NCI-H2227 (cell line): ENCODE data around the gene PCMT1.
"Not testable (repeated sequence)": the region's sequence is repeated elsewhere in the genome, so short reads cannot be mapped to it uniquely, and the experiment has no call there.

Experiments
- DNase-seq: peaks from one replicate; lab custom pipeline; 2025; ENCODE audit not compliant: unreplicated experiment; lab: John Stamatoyannopoulos, UW

Gene PCMT1

DNA sequence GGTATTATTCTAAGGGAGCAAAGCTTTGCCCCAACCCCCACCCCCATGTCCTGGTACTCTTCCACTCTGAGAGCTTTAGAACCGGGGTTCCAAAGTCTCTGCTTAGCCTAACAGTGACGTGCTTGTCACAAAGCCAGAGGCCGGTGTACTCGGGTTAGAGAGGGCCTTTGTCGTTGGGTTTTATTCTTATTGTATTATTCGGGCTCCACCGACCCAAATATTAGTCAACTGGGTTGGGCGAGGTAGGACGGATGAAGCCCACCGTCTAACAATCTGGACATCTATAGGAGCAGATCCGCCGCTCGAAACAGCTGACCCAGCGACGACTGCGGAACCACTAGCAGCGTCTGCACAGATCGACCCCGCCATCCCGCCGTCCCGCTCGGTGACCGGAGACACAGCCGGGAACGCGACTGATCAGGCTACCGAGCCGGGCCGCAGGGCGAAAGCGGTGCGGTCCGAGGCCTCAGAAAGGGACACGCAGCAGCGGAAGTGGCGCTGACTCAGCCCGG, 403 bp upstream of the PCMT1 start:
- not testable (repeated sequence) for DNase-seq

DNA sequence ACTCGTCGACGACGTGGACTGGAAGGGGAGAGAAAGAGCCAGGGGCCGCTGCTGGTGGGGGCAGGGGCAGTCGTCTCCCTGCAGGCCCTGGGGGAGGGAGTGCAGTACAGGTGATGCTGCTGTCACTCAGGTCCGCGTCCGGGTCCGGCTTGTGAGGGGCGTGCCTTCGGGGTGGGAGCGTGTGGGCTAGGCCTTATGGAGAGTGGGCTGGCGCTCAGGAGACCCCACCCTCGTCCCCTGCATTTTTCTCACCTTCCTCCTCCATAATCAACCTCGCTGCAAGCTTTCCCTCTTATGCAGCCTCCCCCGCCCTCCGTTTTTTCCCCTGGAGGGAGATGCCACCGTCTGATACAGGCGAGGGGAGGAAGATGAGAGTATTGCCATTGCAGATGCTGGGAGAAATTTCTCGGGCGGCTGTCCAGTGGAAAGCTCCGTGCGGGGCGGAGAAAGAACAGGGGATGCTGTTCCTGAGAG, 632 bp downstream of the PCMT1 start:
- peak; percentile 87 for DNase-seq

DNA sequence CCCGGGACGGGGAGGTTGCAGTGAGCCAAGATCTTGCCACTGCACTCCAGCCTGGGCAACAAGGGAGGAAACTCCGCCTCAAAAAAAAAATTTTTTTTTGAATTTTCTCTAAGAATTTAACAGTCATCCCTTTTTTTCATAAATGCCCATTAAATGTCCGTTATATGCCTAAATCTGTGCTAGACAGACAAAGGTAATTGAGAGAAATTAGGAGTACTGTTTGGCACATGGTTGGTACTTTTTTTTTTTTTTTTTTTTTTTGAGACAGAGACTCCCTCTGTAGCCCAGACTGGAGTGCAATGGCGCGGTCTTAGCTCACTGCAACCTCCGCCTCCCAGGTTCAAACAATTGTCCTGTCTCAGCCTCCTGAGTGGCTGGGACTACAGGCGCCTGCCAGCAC, 1.7 kb downstream of the PCMT1 start:
- DNase-seq, result no peak

- not testable (repeated sequence) for DNase-seq
Measured at GRCh38 chr6:149751920-149752319, 2.4 kb downstream of the PCMT1 start.

GRCh38 chr6:149752600-149753373, 3.2 kb downstream of the PCMT1 start:
- DNase-seq, result no peak

GRCh38 chr6:149753374-149753637, 3.8 kb downstream of the PCMT1 start:
- DNase-seq, result not testable (repeated sequence)

DNA sequence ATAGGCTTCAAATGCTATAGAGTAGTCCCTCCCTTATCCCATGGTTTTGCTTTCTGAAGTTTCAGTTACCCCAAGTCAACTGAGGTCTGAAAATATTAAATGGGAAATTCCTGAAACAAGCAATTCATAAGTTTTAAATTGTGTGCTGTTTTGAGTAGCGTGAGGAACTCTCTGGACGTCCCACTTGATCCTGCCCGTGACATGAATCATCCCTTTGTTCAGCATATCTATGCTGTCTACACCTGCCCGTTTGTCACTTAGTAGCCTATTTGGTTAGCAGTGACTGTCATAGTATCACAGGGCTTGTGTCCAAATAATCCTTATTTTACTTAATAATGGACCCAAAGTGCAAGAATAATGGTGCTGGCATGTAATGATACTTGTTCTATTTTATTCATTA, 5.0 kb downstream of the PCMT1 start:
- DNase-seq, result no peak

DNA sequence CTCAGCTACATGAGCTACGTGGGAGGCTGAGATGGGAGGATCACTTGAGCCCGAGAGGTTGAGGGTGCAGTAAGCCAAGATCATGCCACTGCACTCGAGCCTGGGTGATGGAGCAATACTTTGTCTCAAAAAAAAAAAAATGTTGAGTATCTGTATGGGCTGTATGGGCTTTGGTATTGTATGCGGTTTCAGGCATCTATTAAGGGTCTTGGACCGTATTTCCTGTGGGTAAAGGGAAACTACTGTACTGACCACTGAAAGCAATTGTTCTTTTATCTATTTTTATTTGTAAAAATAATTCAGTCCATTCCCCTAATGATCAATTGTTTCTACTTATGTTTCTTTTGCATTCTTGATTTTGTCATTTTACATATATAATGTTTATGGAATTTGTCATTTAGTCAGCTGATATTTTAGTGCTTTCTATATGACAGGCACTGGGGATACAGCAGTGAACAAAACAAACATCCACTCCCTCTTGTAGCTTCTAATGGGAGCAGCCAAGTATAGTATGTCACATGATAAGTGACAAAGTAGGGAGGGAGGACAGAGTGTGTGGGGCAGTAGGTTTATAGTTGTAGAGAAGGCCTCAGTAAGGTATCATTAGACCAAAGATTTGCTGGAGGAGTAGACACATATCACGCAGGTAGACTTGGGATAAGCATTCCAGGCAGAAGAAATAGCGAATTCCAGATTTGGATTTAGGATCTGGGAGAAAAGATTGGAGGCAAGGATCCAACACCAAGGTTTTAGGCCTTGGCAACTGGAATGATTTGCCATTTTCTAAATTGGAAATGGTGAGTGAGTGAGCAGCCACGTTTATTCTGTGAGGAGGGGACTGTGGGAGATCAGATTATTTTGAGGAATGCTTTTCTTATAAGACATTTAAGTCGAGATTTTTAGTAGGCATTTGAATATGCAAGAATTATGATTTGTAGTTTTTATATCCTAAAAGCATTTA, 6.0 kb downstream of the PCMT1 start:
- peak; percentile 6 for DNase-seq

DNA sequence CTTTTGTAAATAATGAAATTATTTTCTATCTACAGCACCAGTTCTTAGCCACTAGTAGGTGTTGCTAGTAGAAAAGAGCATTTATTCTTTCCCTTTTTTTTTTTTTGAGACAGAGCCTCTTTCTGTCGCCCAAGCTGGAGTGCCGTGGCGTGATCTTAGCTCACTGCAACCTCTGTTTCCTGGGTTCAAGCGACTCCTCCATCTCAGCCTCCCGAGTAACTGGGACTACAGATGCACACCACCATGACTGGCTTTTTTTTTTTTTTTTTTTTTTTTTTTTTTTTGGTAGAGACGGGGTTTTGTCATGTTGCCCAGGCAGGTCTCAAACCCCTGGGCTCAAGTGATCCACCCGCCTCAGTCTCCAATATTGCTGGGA, 6.7 kb downstream of the PCMT1 start:
- no peak for DNase-seq

- no peak for DNase-seq
Measured at GRCh38 chr6:149761438-149761837, 11.9 kb downstream of the PCMT1 start.

- DNase-seq, result no peak
Measured at GRCh38 chr6:149763866-149764265, 14.3 kb downstream of the PCMT1 start.

- no peak for DNase-seq
Measured at GRCh38 chr6:149766156-149766769, 16.7 kb downstream of the PCMT1 start.

- no peak for DNase-seq
Measured at GRCh38 chr6:149769676-149770075, 20.1 kb downstream of the PCMT1 start.

- DNase-seq, result no peak
Measured at GRCh38 chr6:149771185-149771584, 21.6 kb downstream of the PCMT1 start.

DNA sequence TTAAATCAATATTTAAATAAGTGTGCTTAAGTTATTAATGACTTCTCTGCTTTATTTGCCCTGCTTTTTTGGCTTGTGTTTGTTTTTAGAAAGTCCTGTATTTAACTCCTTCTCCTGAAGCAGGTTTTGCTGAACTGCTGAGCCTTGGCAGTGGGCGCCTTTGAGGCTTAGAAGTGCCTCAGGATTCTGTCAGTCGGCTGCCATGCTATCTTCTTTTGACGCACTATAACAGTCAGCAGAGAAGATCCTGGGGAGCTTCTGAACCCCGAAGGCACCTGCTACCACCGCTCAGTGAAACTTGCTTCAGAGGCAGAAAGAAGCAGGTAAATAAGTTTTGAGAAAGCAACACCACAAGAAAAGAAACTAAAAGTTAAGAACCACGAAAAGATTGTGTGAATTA, 22.4 kb downstream of the PCMT1 start:
- DNase-seq, result no peak

- DNase-seq, result no peak
Measured at GRCh38 chr6:149777624-149778023, 28.1 kb downstream of the PCMT1 start.

DNA sequence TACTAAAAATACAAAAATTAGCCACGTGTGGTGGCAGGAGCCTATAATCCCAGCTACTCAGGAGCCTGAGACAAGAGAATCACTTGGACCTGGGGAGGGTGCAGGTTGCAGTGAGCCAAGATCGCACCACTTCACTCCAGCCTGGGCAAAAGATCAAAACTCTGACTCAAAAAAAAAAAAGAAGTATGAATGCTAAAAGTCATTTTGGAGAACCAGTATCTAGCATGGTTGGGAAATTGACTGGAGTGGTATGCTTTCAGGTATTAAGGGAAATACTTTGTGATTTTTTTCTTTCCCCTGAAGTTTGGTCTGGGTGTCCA, 30.1 kb downstream of the PCMT1 start:
- no peak for DNase-seq

GRCh38 chr6:149781715-149782114, 32.2 kb downstream of the PCMT1 start:
- no peak for DNase-seq

DNA sequence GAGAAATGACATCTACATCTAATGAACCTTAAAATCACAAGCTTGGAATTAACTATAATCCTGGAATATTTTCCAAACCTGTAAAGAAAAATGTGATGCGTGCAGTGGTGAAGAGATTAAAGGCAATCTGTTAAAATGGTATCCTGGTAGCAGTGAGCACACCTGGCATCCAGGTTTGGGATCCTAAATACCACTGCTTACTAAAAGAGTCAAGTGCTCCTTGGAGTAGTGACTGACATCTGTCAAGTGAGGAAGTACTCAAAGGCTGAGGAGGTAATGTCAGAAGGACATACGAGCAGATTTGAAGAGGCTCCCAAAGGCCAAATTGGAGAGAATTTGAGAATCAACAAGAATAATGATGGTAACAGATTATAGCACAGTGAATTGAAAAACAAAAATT, 32.8 kb downstream of the PCMT1 start:
- no peak for DNase-seq

DNA sequence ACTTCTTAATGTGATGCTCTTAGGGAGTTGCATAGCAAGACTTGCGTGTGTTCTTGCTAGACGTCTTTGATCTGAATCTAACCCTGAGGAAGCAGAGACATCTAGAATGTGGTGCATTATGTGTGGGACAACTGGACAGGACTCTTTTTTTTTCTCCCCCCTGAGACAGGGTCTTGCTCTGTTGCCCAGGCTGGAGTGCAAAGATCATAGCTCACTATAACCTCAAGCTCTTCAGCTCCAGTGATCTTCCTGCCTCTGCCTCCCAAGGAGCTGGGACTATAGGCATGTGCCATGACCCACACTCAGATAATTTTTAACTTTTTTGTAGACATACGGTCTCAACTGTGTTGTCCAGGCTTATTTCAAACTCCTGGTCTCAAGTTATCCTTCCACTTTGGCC, 34.0 kb downstream of the PCMT1 start:
- no peak for DNase-seq

GRCh38 chr6:149806127-149806526, 56.6 kb downstream of the PCMT1 start:
- DNase-seq, result no peak

- DNase-seq, result no peak
Measured at GRCh38 chr6:149809798-149810197, 60.3 kb downstream of the PCMT1 start.
